AG04450 (cell line): ENCODE results near the gene PPA1. TPM values are rescaled to one million over a fixed set of nuclear protein-coding genes. Genes with fewer than 3 reads are reported as not detected.
A peak's percentile ranks its signal among the peaks of the same experiment; 100 is the strongest.

Experiments used
- CTCF ChIA-PET: fragments of 300-600, 350-600 bp; formaldehyde crosslinking; extraction: SDS; loops from one replicate; lab custom pipeline; 2022; ENCODE audit warnings: antibody characterized with exemption, inconsistent platforms; lab: Charles Lee
- POLR2A ChIA-PET: fragments of 350-600 bp; formaldehyde crosslinking; extraction: SDS; loops from one replicate; lab custom pipeline; 2021; ENCODE audit warnings: antibody characterized with exemption, inconsistent platforms; lab: Yijun Ruan, JAX
- DNase-seq: peaks from one replicate; pipeline ENCODE4 v3.0.0-alpha.2; 2011; ENCODE audit warnings: low read depth, low spot score
- H3K27ac ChIP-seq: one replicate; pipeline ENCODE4 v1.5.1; 2012; ENCODE audit warnings: low read depth, low read length, control low read depth
- H3K27me3 ChIP-seq: one replicate; pipeline ENCODE4 v1.6.0; 2012; ENCODE audit warnings: low read length; ENCODE audit not compliant: control insufficient read depth, insufficient read depth
- H3K4me3 ChIP-seq: 2 replicates; pipeline ENCODE4 v1.5.1; 2011; ENCODE audit warnings: mild to moderate bottlenecking, low read depth, low read length, control low read depth
- H3K9me3 ChIP-seq: 2 replicates; pipeline ENCODE4 v1.5.1; 2012; ENCODE audit warnings: low read length; ENCODE audit not compliant: control insufficient read depth, insufficient read depth
- CTCF ChIP-seq: IDR thresholded peaks from 2 replicates; pipeline ENCODE4 v1.5.1; 2011; ENCODE audit warnings: low read depth, low read length, control low read depth, inconsistent platforms
- polyA plus RNA-seq: library from polyadenylated mRNA; depleted of rRNA; stranded (reverse); fragments of >200 nt; gene quantifications from 2 replicates; pipeline ENCODE4 v1.2.3, GENCODE V29; 2011

Gene PPA1
- polyA plus RNA-seq, 1 experiment: 227 TPM

GRCh38 chr10:70169011-70169410, 64.2 kb downstream of the PPA1 start:
- no peak overlapping the region for H3K27ac ChIP-seq
- ChIA-PET CTCF (interaction anchor here (0.6 to 5.6 kb wide), 2 partner anchors 22 to 195 kb away, joined by 3 to 37 read pairs; partner anchors contain the start of gene TYSND1), POLR2A (interaction anchor here (1.4 kb wide), 1 partner anchor 22 kb away, joined by 3 read pairs; the partner anchor contains the start of gene TYSND1)
- TF ChIP-seq CTCF: no peak
- H3K9me3 ChIP-seq: peaks cover 4% of the 10 kb centered on the region
- no peak for DNase-seq
- H3K4me3 ChIP-seq: peak overlapping the region; percentile 99
- H3K27me3 ChIP-seq: no peaks in the 10 kb centered on the region

DNA sequence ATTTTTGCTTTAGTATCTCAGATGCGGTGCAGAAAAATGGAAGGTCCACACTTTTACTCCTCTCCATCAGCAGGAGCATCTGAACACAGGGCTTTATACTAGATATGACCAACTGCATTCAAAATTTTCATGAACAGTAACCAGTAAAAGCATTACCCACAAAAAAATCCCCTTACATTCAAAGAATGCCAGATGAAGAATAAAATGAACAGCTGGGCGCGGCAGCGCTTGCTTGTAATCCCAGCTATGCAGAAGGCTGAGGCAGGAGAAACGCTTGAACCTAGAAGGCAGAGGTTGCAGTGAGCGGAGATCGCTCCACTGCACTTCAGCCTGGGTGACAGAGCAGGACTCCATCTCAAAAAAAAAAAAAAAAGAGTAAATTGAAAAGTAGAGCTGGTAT, 66.0 kb downstream of the PPA1 start:
- Histone ChIP-seq H3K9me3 (peaks cover 4% of the 10 kb centered on the region), H3K27me3 (no peaks in the 10 kb centered on the region), H3K4me3 (no peak overlapping the region), H3K27ac (no peak overlapping the region)
- no peak for TF ChIP-seq CTCF
- CTCF ChIA-PET: interaction anchor here (0.6 to 5.6 kb wide), 3 partner anchors 21 to 242 kb away, joined by 3 to 37 read pairs (median 8); partner anchors contain the start of gene TYSND1
- no peak for DNase-seq
- POLR2A ChIA-PET: interaction anchor here (0.7 to 0.8 kb wide), 4 partner anchors 9 to 60 kb away, joined by 3 to 4 read pairs (median 4); no protein-coding TSS in a partner anchor

DNA sequence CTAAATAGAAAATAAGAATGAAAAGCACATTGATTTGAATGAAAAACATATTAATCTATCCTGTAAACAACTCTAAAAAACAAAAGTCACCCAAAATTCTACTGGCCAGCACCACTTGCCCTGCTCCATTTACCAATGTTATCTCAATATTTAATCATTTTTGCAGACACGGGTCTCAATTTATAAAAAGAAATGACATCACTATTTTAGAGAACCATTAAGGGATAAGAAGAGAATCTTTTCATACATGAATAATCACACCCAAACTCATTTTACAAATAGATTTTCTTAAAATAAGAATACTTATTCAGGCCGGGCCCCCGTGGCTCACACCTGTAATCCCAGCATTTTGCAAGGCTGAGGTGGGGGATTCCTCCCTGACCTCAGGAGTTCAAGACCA, 66.8 kb downstream of the PPA1 start:
- DNase-seq: no peak
- Histone ChIP-seq H3K4me3 (no peak overlapping the region), H3K9me3 (peaks cover 4% of the 10 kb centered on the region), H3K27ac (no peak overlapping the region), H3K27me3 (no peaks in the 10 kb centered on the region)
- CTCF ChIA-PET: interaction anchor here (1.9 to 5.6 kb wide), 2 partner anchors 20 to 55 kb away, joined by 8 to 37 read pairs; partner anchors contain the start of gene TYSND1
- TF ChIP-seq CTCF: no peak
- POLR2A ChIA-PET: interaction anchor here (0.7 kb wide), 2 partner anchors 9 to 43 kb away, joined by 3 to 4 read pairs; no protein-coding TSS in a partner anchor

DNA sequence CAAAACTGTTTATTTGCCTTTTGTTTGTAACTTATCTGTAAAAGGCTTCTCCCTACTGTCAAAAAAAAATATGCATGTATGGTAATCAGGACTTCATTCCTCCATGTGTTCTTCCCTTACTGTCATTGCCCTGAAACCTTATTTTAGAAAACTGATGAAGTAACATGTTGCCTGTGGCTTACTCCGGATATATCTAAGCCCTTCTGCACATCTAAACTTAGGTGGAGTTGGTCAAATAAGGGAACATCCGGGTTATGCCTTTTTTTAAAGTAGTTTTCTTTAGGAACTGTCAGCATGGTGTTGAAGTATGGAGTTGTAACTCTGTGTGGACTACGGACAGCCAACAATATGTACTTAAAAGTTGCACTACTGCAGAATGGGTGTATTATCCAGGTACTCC, 69.1 kb downstream of the PPA1 start:
- CTCF ChIA-PET: no interaction called here
- no peak for DNase-seq
- POLR2A ChIA-PET: no interaction called here
- no peak for TF ChIP-seq CTCF
- no peak overlapping the region for H3K27ac ChIP-seq
- H3K4me3 ChIP-seq: no peak overlapping the region
- no peaks in the 10 kb centered on the region for H3K27me3 ChIP-seq
- no peaks in the 10 kb centered on the region for H3K9me3 ChIP-seq

DNA sequence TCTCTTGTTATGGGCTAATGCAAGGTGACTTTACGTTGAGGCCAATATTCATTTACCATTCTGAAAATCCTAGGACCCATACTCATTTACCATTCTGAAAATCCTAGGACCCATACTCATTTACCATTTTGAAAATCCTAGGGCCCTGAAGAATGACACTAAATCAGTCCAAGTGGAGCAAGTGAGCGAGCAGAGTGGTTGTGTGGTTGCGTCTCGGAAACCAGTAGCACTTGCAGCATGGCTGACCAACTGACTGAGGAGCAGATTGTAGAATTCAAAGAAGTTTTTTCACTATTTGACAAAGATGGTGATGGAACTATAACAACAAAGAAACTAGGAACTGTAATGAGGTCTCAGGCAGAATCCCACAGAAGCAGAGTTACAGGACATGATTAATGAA, 69.8 kb downstream of the PPA1 start:
- no peak for DNase-seq
- Histone ChIP-seq H3K9me3 (no peaks in the 10 kb centered on the region), H3K27ac (no peak overlapping the region), H3K4me3 (no peak overlapping the region), H3K27me3 (no peaks in the 10 kb centered on the region)
- ChIA-PET CTCF (interaction anchor here (1.0 to 1.4 kb wide), 2 partner anchors 17 to 58 kb away, joined by 3 to 5 read pairs; partner anchors contain the start of gene TYSND1), POLR2A (no interaction called here)
- no peak for TF ChIP-seq CTCF
